Testis (tissue), 3 donors: ENCODE data around the gene IL5RA. TPM values are rescaled to one million over a fixed set of nuclear protein-coding genes. Genes with fewer than 3 reads are reported as not detected.

Experiments
- DNase-seq: peaks from one replicate; pipeline ENCODE4 v3.0.0-alpha.2; 2019
- H3K27ac ChIP-seq, 2 donors: fragments of 200-600 bp; sonication (generic); one replicate each; pipeline ENCODE4 v1.5.1; 2019
- H3K27me3 ChIP-seq: fragments of 200-600 bp; sonication (generic); one replicate; pipeline ENCODE4 v1.5.1; 2019
- H3K36me3 ChIP-seq: fragments of 200-600 bp; sonication (generic); one replicate; pipeline ENCODE4 v1.5.1; 2017; ENCODE audit warnings: low read depth; ENCODE audit errors: missing control alignments
- H3K4me1 ChIP-seq: fragments of 200-600 bp; sonication (generic); one replicate; pipeline ENCODE4 v1.5.1; 2019
- H3K4me3 ChIP-seq, 2 donors: fragments of 200-600 bp; sonication (generic); one replicate each; pipeline ENCODE4 v1.5.1; 2017 to 2019
- H3K9me3 ChIP-seq: fragments of 200-600 bp; sonication (generic); one replicate; pipeline ENCODE4 v1.5.1; 2017
- POLR2A ChIP-seq: fragments of 450-650 bp; IDR thresholded peaks from one replicate; pipeline ENCODE4 v1.6.1; 2017; ENCODE audit warnings: antibody characterized with exemption, mild to moderate bottlenecking, moderate library complexity
- WGBS, 2 donors: methylation state at CpG; one replicate each; pipeline ENCODE4 v1.1.5; 2018; 5-methylcytosine and 5-hydroxymethylcytosine counted together
- intact Hi-C: fragments of 100-400 bp; cut with DNase I; formaldehyde crosslinking; loops from one replicate; pipeline ENCODE4 v1.15.1; 2023; ENCODE audit warnings: low total_unique reads
- polyA plus RNA-seq: library from polyadenylated mRNA; stranded (reverse); fragments of 350-450 nt; fragmentation: Illumina TruSeq; extraction: RNeasy Lipid Tissue Mini Kit (QIAGEN cat#74804); gene quantifications from one replicate; pipeline ENCODE4 v1.2.3, GENCODE V29; 2014; ENCODE audit warnings: low read depth, low replicate concordance; ENCODE audit not compliant: insufficient read depth
- total RNA-seq, 2 donors: library from RNA; depleted of rRNA; stranded (reverse); fragments of >200 nt; gene quantifications; one replicate each; pipeline ENCODE4 v1.2.3, GENCODE V29; 2016
- TF ChIP-seq, protein P1 (sequence below), 3 experiments: fragments of 450-650 bp in 2 of 3; fragments of 200-600 bp in 1 of 3; sonication (generic) in 1 of 3; IDR thresholded peaks; one replicate each; pipeline ENCODE4 v1.5.1; 2016 to 2019; ENCODE audit warnings: antibody characterized with exemption in 3 of 3, mild to moderate bottlenecking in 2 of 3, moderate library complexity in 1 of 3

IL5RA gene
- total and polyA plus RNA-seq, 3 donors from 2014 or later, result 0.43 to 1.8 (median 0.87) TPM

DNA sequence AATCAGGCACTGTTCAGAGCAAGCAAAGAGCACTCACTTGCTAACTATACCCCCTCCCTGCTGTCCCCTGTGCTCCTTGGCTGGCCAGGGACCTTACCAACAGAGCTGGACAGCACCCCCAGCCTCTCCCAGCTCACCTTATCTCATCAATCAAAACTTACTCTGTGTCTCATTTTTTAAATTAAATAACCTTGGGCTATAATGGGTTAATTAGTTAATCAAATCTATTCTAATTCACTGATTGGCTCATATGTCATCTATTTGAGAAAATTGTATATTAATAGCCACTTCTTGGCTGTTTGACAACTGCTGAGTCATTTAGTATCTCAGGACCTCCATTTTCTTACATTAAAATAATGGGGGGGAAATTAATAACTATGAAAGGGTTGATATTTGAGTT is 22.9 kb downstream of the IL5RA start:
- TF ChIP-seq POLR2A, result no peak
- TF ChIP-seq, protein P1, sequence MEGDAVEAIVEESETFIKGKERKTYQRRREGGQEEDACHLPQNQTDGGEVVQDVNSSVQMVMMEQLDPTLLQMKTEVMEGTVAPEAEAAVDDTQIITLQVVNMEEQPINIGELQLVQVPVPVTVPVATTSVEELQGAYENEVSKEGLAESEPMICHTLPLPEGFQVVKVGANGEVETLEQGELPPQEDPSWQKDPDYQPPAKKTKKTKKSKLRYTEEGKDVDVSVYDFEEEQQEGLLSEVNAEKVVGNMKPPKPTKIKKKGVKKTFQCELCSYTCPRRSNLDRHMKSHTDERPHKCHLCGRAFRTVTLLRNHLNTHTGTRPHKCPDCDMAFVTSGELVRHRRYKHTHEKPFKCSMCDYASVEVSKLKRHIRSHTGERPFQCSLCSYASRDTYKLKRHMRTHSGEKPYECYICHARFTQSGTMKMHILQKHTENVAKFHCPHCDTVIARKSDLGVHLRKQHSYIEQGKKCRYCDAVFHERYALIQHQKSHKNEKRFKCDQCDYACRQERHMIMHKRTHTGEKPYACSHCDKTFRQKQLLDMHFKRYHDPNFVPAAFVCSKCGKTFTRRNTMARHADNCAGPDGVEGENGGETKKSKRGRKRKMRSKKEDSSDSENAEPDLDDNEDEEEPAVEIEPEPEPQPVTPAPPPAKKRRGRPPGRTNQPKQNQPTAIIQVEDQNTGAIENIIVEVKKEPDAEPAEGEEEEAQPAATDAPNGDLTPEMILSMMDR (IDR thresholded peaks at IDR 0.05), result no peak
- DNase-seq, result no peak
- intact Hi-C loops, result no loop called here
- Histone ChIP-seq H3K36me3 (no peaks in the 10 kb centered on the region), H3K27me3 (no peaks in the 10 kb centered on the region), H3K27ac (no peak overlapping the region), H3K4me3 (no peak overlapping the region), H3K9me3 (no peaks in the 10 kb centered on the region), H3K4me1 (no peaks in the 10 kb centered on the region)

DNA sequence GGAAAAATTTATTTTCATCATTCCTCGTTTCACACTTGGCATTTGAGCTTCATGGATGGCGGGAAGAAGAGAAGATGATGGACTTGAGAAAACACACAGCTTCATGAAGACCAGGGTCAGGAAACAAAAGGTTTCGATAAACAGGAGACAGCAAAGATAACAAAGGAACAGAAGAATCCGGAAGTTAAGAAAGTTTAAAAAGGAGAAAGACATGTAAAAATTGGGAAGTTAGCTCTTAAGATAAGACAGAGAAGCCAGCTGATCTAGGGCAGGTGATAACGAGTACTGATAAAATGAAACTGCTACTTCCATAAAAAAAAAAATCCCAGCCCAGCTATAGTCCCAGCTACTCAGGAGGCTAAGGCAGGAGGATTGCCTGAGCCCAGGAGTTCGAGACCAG is 23.9 kb downstream of the IL5RA start:
- H3K27me3 ChIP-seq, result no peaks in the 10 kb centered on the region
- TF ChIP-seq POLR2A, result no peak
- TF ChIP-seq, protein P1 (IDR thresholded peaks at IDR 0.05), result no peak
- no peaks in the 10 kb centered on the region for H3K9me3 ChIP-seq
- no peak overlapping the region for H3K4me3 ChIP-seq
- 72 to 77% methylated on average over 6 of the region's 6 CpGs for WGBS, 2 donors
- intact Hi-C loops, result no loop called here
- H3K27ac ChIP-seq, result no peak overlapping the region
- no peaks in the 10 kb centered on the region for H3K36me3 ChIP-seq
- no peak for DNase-seq
- no peaks in the 10 kb centered on the region for H3K4me1 ChIP-seq

DNA sequence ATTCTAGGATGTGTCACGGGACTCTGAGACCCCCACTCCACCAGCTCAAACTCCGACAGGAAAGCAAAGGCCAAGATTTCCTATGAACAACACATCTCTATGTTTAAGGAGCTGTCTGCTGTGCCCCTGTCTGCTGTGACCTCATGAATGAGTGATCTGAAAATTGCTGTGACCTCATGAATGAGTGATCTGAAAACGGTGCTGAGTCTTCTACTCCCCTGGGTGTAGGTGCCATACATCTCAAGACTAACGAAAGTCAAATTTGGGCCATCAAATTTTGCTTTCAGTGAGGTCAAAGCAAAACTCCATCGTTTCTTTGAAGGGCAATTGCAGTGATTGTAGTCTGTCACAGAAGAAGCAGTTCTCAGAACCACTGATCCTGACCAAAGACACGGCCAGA is 24.4 kb downstream of the IL5RA start:
- no peak for DNase-seq
- TF ChIP-seq, protein P1 (IDR thresholded peaks at IDR 0.05), result no peak
- TF ChIP-seq POLR2A, result no peak
- H3K4me1 ChIP-seq, result no peaks in the 10 kb centered on the region
- WGBS, 2 donors, result 87 to 91% methylated on average over 6 of the region's 6 CpGs
- intact Hi-C loops, result no loop called here
- H3K4me3 ChIP-seq, result no peak overlapping the region
- no peaks in the 10 kb centered on the region for H3K27me3 ChIP-seq
- H3K36me3 ChIP-seq, result no peaks in the 10 kb centered on the region
- H3K27ac ChIP-seq, result no peak overlapping the region
- no peaks in the 10 kb centered on the region for H3K9me3 ChIP-seq

DNA sequence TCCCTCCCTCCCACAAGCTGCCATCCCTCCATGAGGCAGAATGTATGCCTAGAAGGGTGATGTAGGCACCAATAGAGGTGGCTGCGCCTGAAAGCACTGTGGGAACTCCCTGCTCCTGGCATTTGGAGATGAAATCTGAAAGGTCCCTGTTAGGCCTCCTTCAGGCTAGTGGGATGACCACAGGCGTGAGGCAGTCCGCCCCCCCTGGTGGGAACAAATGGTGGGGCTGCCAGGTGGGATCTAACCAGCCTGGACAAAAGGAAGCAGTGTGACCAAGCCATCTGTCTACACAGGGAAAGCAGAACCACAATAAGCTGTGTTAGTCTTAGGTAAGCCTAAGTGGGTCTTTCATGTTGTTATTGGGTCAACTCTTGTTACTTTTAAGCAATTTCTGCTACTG is 25.3 kb downstream of the IL5RA start:
- 82 to 84% methylated on average over 3 of the region's 3 CpGs for WGBS, 2 donors
- Histone ChIP-seq H3K27ac (no peak overlapping the region), H3K9me3 (no peaks in the 10 kb centered on the region), H3K4me1 (no peaks in the 10 kb centered on the region), H3K27me3 (no peaks in the 10 kb centered on the region), H3K36me3 (no peaks in the 10 kb centered on the region), H3K4me3 (no peak overlapping the region)
- TF ChIP-seq POLR2A, result no peak
- TF ChIP-seq, protein P1 (IDR thresholded peaks at IDR 0.05), result no peak
- intact Hi-C loops, result no loop called here
- DNase-seq, result no peak

DNA sequence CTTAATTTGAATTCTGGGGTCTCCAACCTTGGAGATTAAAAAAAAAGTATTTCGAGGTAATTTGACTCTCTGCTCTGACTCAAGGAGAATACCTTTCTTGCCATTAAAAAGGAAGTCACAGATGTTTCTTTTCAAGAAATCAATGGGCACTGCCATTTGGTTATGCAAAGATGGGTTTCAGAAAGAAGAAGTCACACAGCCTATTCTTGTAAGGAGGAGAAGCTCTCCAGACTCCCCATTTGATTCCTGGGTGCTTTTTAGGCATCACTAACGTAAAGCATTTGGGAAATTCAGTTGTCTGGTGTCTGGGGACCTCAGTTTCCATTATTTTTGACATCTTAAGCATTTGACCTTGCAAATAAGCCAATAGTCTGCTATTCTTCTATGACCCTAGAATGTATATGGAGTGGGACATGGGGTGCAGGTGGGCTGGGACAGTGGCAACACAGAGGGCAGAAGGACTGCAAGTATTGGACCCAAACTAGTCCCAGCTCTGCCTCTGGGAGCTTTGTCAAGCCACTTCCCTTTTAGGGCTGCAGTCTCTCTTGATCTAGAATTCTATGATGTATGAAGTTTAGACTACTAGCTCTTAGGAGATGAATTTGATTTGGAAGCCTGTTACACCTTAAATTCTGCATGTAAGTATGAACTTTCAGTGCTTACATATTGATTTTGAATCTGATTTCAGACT is 27.8 kb downstream of the IL5RA start:
- Histone ChIP-seq H3K27me3 (no peaks in the 10 kb centered on the region), H3K27ac (no peak overlapping the region), H3K36me3 (no peaks in the 10 kb centered on the region), H3K4me1 (no peaks in the 10 kb centered on the region), H3K4me3 (no peak overlapping the region), H3K9me3 (no peaks in the 10 kb centered on the region)
- WGBS, 2 donors, result 88 to 93% methylated on average over 2 of the region's 2 CpGs
- DNase-seq, result no peak
- intact Hi-C loops, result no loop called here
- no peak for TF ChIP-seq POLR2A
- TF ChIP-seq, protein P1 (IDR thresholded peaks at IDR 0.05), result no peak
